B cell (primary cell): ENCODE measurements around the gene TRABD2B. TPM values are rescaled to one million over a fixed set of nuclear protein-coding genes. Genes with fewer than 3 reads are reported as not detected.

Experiments
- ATAC-seq: fragments of 200-7000 bp; cut with Tn5 transposase; one replicate; pipeline ENCODE4 v1.10.0; 2021; ENCODE audit warnings: low read depth, mild to moderate bottlenecking, moderate number of reproducible peaks, moderate library complexity
- CTCF ChIA-PET: fragments of 350-600 bp; sonication (Branson Sonifier 250); formaldehyde crosslinking; loops from one replicate; lab custom pipeline; 2021; ENCODE audit warnings: antibody characterized with exemption, inconsistent platforms; lab: Charles Lee
- POLR2A ChIA-PET: fragments of 350-600 bp; sonication (Branson Sonifier 250); formaldehyde crosslinking; loops from one replicate; lab custom pipeline; 2021; ENCODE audit warnings: antibody characterized with exemption; lab: Charles Lee
- DNase-seq: peaks from one replicate; pipeline ENCODE4 v3.0.0; 2013
- H2AFZ ChIP-seq: 2 replicates; pipeline ENCODE4 v1.6.1; 2012; ENCODE audit warnings: mild to moderate bottlenecking, low read depth, low read length; ENCODE audit not compliant: insufficient read depth, poor library complexity, severe bottlenecking
- H3K27ac ChIP-seq, 2 donors: 1 replicate in 1 of 2; 2 replicates in 1 of 2; pipeline ENCODE4 v1.5.1; 2012 to 2013; ENCODE audit warnings: low read length in 2 of 2, mild to moderate bottlenecking in 2 of 2, moderate library complexity in 1 of 2
- H3K27me3 ChIP-seq, 4 experiments: fragments of 200-600 bp in 1 of 4; sonication (generic) in 1 of 4; replicated peaks in 1 of 4; 1 replicate in 2 of 4; 2 replicates in 2 of 4; pipeline versions ENCODE4 v1.6.1 to v1.7.0; 2013 to 2016; ENCODE audit warnings: low read length in 3 of 4, mild to moderate bottlenecking in 2 of 4, mixed read lengths in 1 of 4, moderate library complexity in 1 of 4; ENCODE audit not compliant: insufficient read depth in 4 of 4, control insufficient read depth in 3 of 4; ENCODE audit errors: control extremely low read depth in 1 of 4
- H3K36me3 ChIP-seq, 2 experiments: replicated peaks in 1 of 2; 1 replicate in 1 of 2; 2 replicates in 1 of 2; pipeline versions ENCODE4 v1.6.1 to v1.7.1; 2013; ENCODE audit warnings: low read length in 1 of 2; ENCODE audit not compliant: insufficient read depth in 2 of 2, control insufficient read depth in 1 of 2; ENCODE audit errors: control extremely low read depth in 1 of 2, extremely low read depth in 1 of 2
- H3K4me1 ChIP-seq, 2 donors: fragments of 200-600 bp in 1 of 2; sonication (generic) in 1 of 2; 1 replicate in 1 of 2; 2 replicates in 1 of 2; pipeline versions ENCODE4 v1.5.1 to v1.6.1; 2013 to 2017; ENCODE audit warnings: low read length in 2 of 2; ENCODE audit not compliant: control insufficient read depth in 2 of 2, insufficient read depth in 2 of 2
- H3K4me2 ChIP-seq: replicated peaks from 2 replicates; pipeline ENCODE3; 2012; ENCODE audit warnings: mild to moderate bottlenecking, low read depth, low read length; ENCODE audit not compliant: poor library complexity, severe bottlenecking
- H3K4me3 ChIP-seq, 5 experiments: fragments of 200-600 bp in 1 of 5; sonication (generic) in 1 of 5; 1 replicate in 3 of 5; 2 replicates in 2 of 5; pipeline versions ENCODE4 v1.5.1 to v1.7.0; 2011 to 2016; ENCODE audit warnings: low read length in 4 of 5, mild to moderate bottlenecking in 4 of 5, low read depth in 2 of 5, control low read depth in 1 of 5, moderate library complexity in 1 of 5; ENCODE audit not compliant: insufficient read depth in 1 of 5; ENCODE audit errors: control extremely low read depth in 1 of 5, extremely low read depth in 1 of 5
- H3K79me2 ChIP-seq: fragments of 200-600 bp; sonication (generic); one replicate; pipeline ENCODE4 v1.6.0; 2016; ENCODE audit warnings: low read length; ENCODE audit not compliant: control insufficient read depth, insufficient read depth
- H3K9ac ChIP-seq: fragments of 200-600 bp; sonication (generic); 2 replicates; pipeline ENCODE4 v1.6.1; 2017; ENCODE audit warnings: mild to moderate bottlenecking, low read length, moderate library complexity
- H3K9me3 ChIP-seq, 3 donors: one replicate each; pipeline versions ENCODE4 v1.6.1 to v1.7.1; 2013; ENCODE audit warnings: low read length in 2 of 3; ENCODE audit not compliant: control insufficient read depth in 2 of 3, insufficient read depth in 1 of 3; ENCODE audit errors: control extremely low read depth in 1 of 3
- H4K20me1 ChIP-seq: 2 replicates; pipeline ENCODE4 v1.6.0; 2012; ENCODE audit warnings: mild to moderate bottlenecking, low read length; ENCODE audit not compliant: insufficient read depth, control insufficient read depth, poor library complexity, severe bottlenecking
- H3K27ac Mint-ChIP-seq: one replicate; pipeline ENCODE4 v1.8.0; 2021; ENCODE audit warnings: mixed read lengths
- H3K27me3 Mint-ChIP-seq: one replicate; pipeline ENCODE4 v1.8.0; 2021; ENCODE audit warnings: mixed read lengths
- H3K4me1 Mint-ChIP-seq: one replicate; pipeline ENCODE4 v1.8.0; 2021; ENCODE audit warnings: mixed read lengths
- H3K4me3 Mint-ChIP-seq: one replicate; pipeline ENCODE4 v1.8.0; 2021; ENCODE audit warnings: mixed read lengths
- H3K9me3 Mint-ChIP-seq: one replicate; pipeline ENCODE4 v1.8.0; 2022; ENCODE audit warnings: mixed read lengths; ENCODE audit not compliant: insufficient read depth
- CTCF ChIP-seq: fragments of 200-600 bp; IDR thresholded peaks from one replicate; pipeline ENCODE4 v1.8.0; 2022; ENCODE audit warnings: antibody characterized with exemption, mild to moderate bottlenecking
- EZH2 ChIP-seq: IDR thresholded peaks from 2 replicates; pipeline ENCODE4 v1.6.1; 2012; ENCODE audit warnings: borderline replicate concordance, low read depth, mild to moderate bottlenecking, moderate library complexity, low read length; ENCODE audit not compliant: insufficient read depth, poor library complexity, severe bottlenecking
- WGBS: methylation state at CpG from one replicate; pipeline ENCODE4 v1.1.5; 2013; ENCODE audit warnings: missing lambda C conversion rate; ENCODE audit not compliant: insufficient coverage; 5-methylcytosine and 5-hydroxymethylcytosine counted together
- intact Hi-C: fragments of 100-400 bp; cut with micrococcal nuclease; formaldehyde crosslinking; loops from one replicate; pipeline ENCODE4 v1.10.0; 2022
- polyA plus RNA-seq: library from polyadenylated mRNA; depleted of rRNA; stranded (reverse); fragments of >200 nt; gene quantifications from 2 replicates; pipeline ENCODE4 v1.2.3, GENCODE V29; 2012
- total RNA-seq, 2 donors: library from RNA; stranded (reverse); fragments of 120-200 nt in 1 of 2; gene quantifications; 1 replicate in 1 of 2; 2 replicates in 1 of 2; pipeline versions ENCODE4 v1.2.3 to v1.2.4, GENCODE V29; 2013 to 2022

The TRABD2B gene
- total and polyA plus RNA-seq, 2 donors (not counting 1 experiment from before 2014, with no cell fraction given): not detected

- H3K4me3 ChIP-seq: no peak overlapping the region
- intact Hi-C loops: no loop called here
- Mint-ChIP-seq H3K4me3 (no peak overlapping the region), H3K4me1 (no peaks in the 10 kb centered on the region), H3K27ac (no peak overlapping the region), H3K9me3 (no peaks in the 10 kb centered on the region), H3K27me3 (peaks cover 9% of the 10 kb centered on the region)
- WGBS: 61% methylated on average over 1 of the region's 2 CpGs
- no peaks in the 10 kb centered on the region for H3K9me3 ChIP-seq
- no peaks in the 10 kb centered on the region for H3K36me3 ChIP-seq
- no peaks in the 10 kb centered on the region for H3K79me2 ChIP-seq
- no peaks in the 10 kb centered on the region for H3K4me1 ChIP-seq
- peaks cover 0 to 5% (median 0%) of the 10 kb centered on the region in 4 experiments for H3K27me3 ChIP-seq
- ChIA-PET CTCF (no interaction called here), POLR2A (no interaction called here)
- TF ChIP-seq CTCF (no peak), EZH2 (no peak)
- no peak for ATAC-seq
- H3K9ac ChIP-seq: no peak overlapping the region
- DNase-seq: no peak
- H3K27ac ChIP-seq: no peak overlapping the region
- H4K20me1 ChIP-seq: no peaks in the 10 kb centered on the region
- H3K4me2 ChIP-seq: no peak overlapping the region
- H2AFZ ChIP-seq: no peak overlapping the region
Observed at GRCh38 chr1:48043622-48044021, 46.4 kb upstream of the TRABD2B start.

- ATAC-seq: no peak
- CTCF ChIA-PET: no interaction called here
- 94% methylated on average over 3 of the region's 6 CpGs for WGBS
- Mint-ChIP-seq H3K27me3 (peaks cover 13% of the 10 kb centered on the region), H3K9me3 (no peaks in the 10 kb centered on the region), H3K4me3 (no peak overlapping the region), H3K4me1 (no peaks in the 10 kb centered on the region), H3K27ac (no peak overlapping the region)
- Histone ChIP-seq H3K4me2 (no peak overlapping the region), H2AFZ (no peak overlapping the region), H3K4me3 (no peak overlapping the region), H3K27me3 (no peaks in the 10 kb centered on the region), H3K9me3 (no peaks in the 10 kb centered on the region), H3K27ac (no peak overlapping the region), H3K79me2 (no peaks in the 10 kb centered on the region), H3K9ac (no peak overlapping the region), H4K20me1 (no peaks in the 10 kb centered on the region), H3K36me3 (no peaks in the 10 kb centered on the region), H3K4me1 (no peaks in the 10 kb centered on the region)
- intact Hi-C loops: no loop called here
- no peak for TF ChIP-seq CTCF
- no peak for TF ChIP-seq EZH2
- DNase-seq: no peak
- POLR2A ChIA-PET: no interaction called here
Observed at GRCh38 chr1:48040154-48040553, 43.0 kb upstream of the TRABD2B start.
